ENCODE results near the gene GALNT6.
A peak's percentile ranks its signal among the peaks of the same experiment; 100 is the strongest.
"Not testable (repeated sequence)": the region's sequence is repeated elsewhere in the genome, so short reads cannot be mapped to it uniquely, and the experiment has no call there.

The GALNT6 gene

GRCh38 chr12:51351913-51352532 lies 39.2 kb downstream of the GALNT6 start:
- DNase-seq, result peak; percentile 14

- DNase-seq, result no peak
These were observed 42.2 kb downstream of the GALNT6 start for GRCh38 chr12:51349026-51349425.

DNA sequence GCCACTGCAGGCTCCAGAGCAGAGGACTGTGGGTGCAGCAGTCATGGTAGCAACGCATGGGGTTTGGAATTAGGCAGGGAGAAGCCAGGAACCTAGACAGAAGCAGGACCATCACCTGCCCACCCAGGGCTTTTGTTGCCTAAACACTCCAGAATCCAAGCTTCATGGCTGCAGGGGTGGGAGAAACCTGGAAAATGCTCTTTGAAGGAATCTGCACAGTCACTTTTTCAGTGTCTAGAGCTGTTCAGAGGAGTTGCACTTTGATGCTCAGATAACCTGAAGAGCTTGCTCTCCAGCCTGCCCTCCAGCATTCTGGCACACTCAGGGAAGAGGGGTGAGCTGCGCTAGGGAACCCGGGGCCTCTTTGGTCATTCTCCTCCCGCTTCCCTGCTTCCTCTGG lies 43.1 kb downstream of the GALNT6 start:
- DNase-seq, result no peak

DNA sequence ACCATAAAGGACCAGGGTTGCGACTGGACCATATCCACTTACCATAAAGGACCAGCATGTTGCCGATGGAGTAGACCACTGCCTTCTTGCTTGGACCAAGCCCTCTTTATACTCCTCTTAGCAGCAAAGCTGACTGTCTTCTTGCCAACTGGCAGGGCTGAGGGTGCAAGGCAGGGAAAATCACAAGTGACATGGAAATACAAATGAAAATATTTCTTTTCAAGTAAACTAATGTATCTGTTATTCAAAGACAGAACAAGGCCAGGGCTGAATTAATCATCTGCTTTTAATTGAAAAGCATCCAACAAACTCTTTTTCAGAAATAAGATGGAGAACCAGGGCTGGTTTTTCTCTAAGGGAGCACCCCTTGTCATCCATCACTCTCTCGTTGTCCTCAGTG lies 44.6 kb downstream of the GALNT6 start, which contains the start of gene CELA1:
TSS of gene CELA1 (minus strand) at position 99 of the 400 bp plus-strand sequence. CDS start at position 58, 41 bp downstream.
- DNase-seq, result no peak

- DNase-seq, result no peak
These were observed 45.5 kb downstream of the GALNT6 start for GRCh38 chr12:51345681-51346080.

- DNase-seq, result no peak
These were observed 48.0 kb downstream of the GALNT6 start for GRCh38 chr12:51343201-51343600.

DNA sequence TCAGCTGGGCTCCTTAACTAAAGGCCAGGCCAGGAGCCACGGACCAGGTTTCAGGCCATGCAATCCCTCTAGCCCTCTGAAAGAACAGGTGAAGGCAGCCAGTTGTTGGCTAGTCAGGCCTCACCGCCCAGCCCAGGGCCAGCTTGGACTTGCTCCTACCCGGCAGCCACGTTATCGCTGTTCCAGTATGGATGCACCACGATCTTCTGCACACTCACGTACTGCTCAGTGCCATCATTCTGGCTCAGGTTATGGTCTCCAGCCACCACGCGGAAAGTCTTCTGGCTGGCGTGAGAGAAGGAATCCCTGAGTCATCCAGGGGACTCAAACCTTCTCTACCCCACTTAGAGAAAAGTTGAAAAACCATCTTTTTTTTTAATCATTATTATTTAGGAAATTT lies 48.8 kb downstream of the GALNT6 start:
- no peak for DNase-seq

GRCh38 chr12:51341251-51342007 lies 49.8 kb downstream of the GALNT6 start:
- peak; percentile 53 for DNase-seq

DNA sequence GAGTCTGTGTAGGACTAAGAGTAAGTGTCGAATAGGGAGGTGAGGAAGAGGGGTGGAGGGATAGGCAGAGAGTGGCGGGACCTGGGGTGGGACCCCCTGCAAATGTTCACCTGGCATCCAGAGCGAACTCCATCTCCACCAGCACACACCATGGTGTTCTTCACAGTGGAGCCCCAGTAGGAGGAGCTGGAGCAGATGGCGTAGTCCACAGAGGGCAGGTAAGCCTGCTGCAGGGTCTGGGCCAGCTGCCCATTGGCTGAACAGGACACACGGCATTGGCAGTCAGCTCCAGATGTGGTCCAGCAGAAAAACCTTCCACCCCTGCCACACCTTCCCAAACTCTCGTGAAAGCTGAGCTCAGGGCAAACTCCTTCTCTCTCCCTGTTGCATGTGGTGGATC lies 51.5 kb downstream of the GALNT6 start:
- DNase-seq, result no peak

GRCh38 chr12:51337336-51337735 lies 53.9 kb downstream of the GALNT6 start:
- DNase-seq, result not testable (repeated sequence)

GRCh38 chr12:51335931-51336330 lies 55.3 kb downstream of the GALNT6 start:
- no peak for DNase-seq

DNA sequence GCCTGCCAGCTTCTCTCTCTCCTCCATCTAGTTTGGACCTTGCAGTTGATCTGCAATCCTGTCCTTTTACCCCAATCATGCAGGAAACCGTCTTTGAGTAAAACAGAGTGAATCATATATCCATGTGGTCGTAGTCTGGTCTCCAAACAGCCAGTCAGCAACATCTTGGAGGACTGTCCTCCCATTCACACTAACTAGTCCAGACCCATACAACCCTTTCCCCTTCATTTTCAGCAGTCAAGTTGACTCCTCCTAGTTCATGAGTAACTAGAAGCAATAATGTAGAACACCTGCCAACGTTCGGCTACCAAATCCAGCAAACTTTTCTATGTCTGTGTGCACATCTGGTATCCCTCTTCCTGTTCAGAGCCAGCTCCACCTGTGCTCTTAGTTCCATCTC lies 56.4 kb downstream of the GALNT6 start:
- no peak for DNase-seq

- no peak for DNase-seq
These were observed 57.7 kb downstream of the GALNT6 start for GRCh38 chr12:51333536-51333935.

DNA sequence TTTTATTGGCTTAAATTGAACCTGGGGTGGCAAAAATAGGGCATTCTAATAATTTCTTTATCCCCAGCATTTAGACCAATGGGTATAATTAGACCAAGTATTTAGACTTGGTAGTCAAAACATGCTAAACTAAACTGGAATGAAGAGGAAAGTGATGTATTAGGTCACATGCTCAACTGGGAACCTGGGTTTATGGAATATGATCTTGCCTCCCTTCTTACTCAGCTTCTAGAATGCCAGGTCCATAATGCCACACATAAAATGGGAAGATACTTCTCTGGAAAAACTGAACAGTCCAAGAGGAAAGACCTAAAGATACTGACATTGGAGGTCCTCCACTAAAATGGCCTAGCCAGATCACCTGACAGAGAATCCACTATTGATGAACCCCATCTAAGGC lies 61.0 kb downstream of the GALNT6 start:
- DNase-seq, result no peak

- DNase-seq, result no peak
These were observed 61.5 kb downstream of the GALNT6 start for GRCh38 chr12:51329742-51330141.

GRCh38 chr12:51328587-51328986 lies 62.6 kb downstream of the GALNT6 start:
- DNase-seq, result no peak

GRCh38 chr12:51326698-51327439 lies 64.3 kb downstream of the GALNT6 start:
- no peak for DNase-seq

- no peak for DNase-seq
These were observed 66.3 kb downstream of the GALNT6 start for GRCh38 chr12:51324953-51325352.

- DNase-seq, result peak; percentile 47
These were observed 67.0 kb downstream of the GALNT6 start, which contains the start of gene BIN2 for GRCh38 chr12:51323966-51324895. BIN2 (minus strand) TSS chr12:51324174; CDS start chr12:51324102, 72 bp downstream.

DNA sequence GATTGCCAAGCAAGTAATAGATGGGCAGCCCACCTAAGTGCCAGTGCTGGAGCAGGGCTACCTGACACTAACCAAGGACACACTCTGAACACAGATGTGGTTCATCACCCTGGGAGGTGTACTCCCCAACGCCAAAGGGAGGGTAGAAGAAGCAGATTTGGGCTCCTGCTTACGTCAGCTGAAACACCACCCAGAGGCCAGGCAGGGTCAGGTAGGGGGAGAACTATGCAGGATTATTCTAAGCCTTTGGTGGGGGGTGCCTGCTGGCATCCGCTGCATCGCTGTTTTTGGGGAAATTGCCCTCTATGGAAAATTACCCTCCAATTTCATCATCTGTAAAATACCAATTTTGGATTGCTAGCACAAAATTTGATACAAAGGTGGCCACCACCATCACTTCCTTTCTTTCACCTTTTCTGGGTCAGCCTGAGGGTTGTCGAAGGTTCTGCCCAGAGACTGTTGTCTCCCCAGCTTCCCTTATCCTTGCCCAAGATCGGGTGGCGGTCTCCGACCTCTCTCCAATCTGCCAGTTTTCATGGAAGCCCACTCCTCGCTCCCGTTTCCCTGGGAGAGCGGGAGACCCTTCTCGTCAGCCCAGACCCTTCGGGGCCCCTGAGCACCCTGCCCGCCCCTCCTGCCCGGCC lies 67.8 kb downstream of the GALNT6 start:
- DNase-seq, result peak; percentile 26

- DNase-seq, result no peak
These were observed 68.8 kb downstream of the GALNT6 start for GRCh38 chr12:51322452-51322851.

GRCh38 chr12:51321882-51322281 lies 69.3 kb downstream of the GALNT6 start:
- DNase-seq, result no peak

Measured in effector CD8-positive, alpha-beta T cell (primary cell).